Gastroesophageal sphincter (tissue), 4 donors: ENCODE results near the gene CUBN. TPM values are rescaled to one million over a fixed set of nuclear protein-coding genes. Genes with fewer than 3 reads are reported as not detected.

Source experiments
- ATAC-seq: fragments of 150-250 bp; one replicate; pipeline ENCODE4 v1.9.1; 2016; ENCODE audit warnings: mild to moderate bottlenecking, moderate library complexity
- H3K27ac ChIP-seq, 4 donors: fragments of 200-600 bp; sonication (generic) in 3 of 4; 1 replicate in 3 of 4; 2 replicates in 1 of 4; pipeline ENCODE4 v1.5.1; 2016 to 2019
- H3K27me3 ChIP-seq: fragments of 200-600 bp; sonication (generic); one replicate; pipeline ENCODE4 v1.5.1; 2019
- H3K36me3 ChIP-seq, 2 donors: fragments of 200-600 bp; sonication (generic); one replicate each; pipeline ENCODE4 v1.5.1; 2019; ENCODE audit warnings: control low read depth in 1 of 2
- H3K4me1 ChIP-seq, 3 donors: fragments of 200-600 bp; sonication (generic); 1 replicate in 2 of 3; 2 replicates in 1 of 3; pipeline ENCODE4 v1.5.1; 2016 to 2019; ENCODE audit warnings: control low read depth in 2 of 3
- H3K4me3 ChIP-seq, 2 donors: fragments of 200-600 bp; sonication (generic); one replicate each; pipeline ENCODE4 v1.5.1; 2019; ENCODE audit warnings: mild to moderate bottlenecking in 1 of 2, moderate library complexity in 1 of 2
- H3K9me3 ChIP-seq, 3 donors: fragments of 200-600 bp; sonication (generic); one replicate each; pipeline ENCODE4 v1.5.1; 2017 to 2019; ENCODE audit warnings: control low read depth in 2 of 3
- CTCF ChIP-seq, 4 experiments: fragments of 200-600 bp in 2 of 4; fragments of 450-650 bp in 2 of 4; sonication (generic) in 1 of 4; IDR thresholded peaks; one replicate each; pipeline ENCODE4 v1.5.1; 2017 to 2019; ENCODE audit warnings: antibody characterized with exemption in 4 of 4, mild to moderate bottlenecking in 2 of 4, moderate library complexity in 2 of 4
- EP300 ChIP-seq: sonication (generic); formaldehyde crosslinking; IDR thresholded peaks from one replicate; pipeline ENCODE4 v1.6.1; 2017; ENCODE audit warnings: antibody characterized with exemption, mild to moderate bottlenecking
- POLR2A ChIP-seq, 2 donors: fragments of 450-650 bp; IDR thresholded peaks; one replicate each; pipeline ENCODE4 v1.6.1; 2017; ENCODE audit warnings: antibody characterized with exemption in 2 of 2, mild to moderate bottlenecking in 2 of 2, moderate library complexity in 1 of 2
- POLR2AphosphoS5 ChIP-seq: sonication (generic); formaldehyde crosslinking; IDR thresholded peaks from one replicate; pipeline ENCODE4 v1.6.1; 2017; ENCODE audit warnings: antibody characterized with exemption
- WGBS, 2 donors: methylation state at CpG; one replicate each; pipeline ENCODE4 v1.1.5; 2018; ENCODE audit warnings: low coverage in 1 of 2; 5-methylcytosine and 5-hydroxymethylcytosine counted together
- total RNA-seq, 4 donors: library from RNA; depleted of rRNA; stranded (reverse); fragments of >200 nt; gene quantifications; one replicate each; pipeline ENCODE4 v1.1.0, GENCODE V29; 2016

Gene CUBN
- total RNA-seq, 4 donors from 2014 or later = 0.37 to 2.8 (median 1.6) TPM

DNA sequence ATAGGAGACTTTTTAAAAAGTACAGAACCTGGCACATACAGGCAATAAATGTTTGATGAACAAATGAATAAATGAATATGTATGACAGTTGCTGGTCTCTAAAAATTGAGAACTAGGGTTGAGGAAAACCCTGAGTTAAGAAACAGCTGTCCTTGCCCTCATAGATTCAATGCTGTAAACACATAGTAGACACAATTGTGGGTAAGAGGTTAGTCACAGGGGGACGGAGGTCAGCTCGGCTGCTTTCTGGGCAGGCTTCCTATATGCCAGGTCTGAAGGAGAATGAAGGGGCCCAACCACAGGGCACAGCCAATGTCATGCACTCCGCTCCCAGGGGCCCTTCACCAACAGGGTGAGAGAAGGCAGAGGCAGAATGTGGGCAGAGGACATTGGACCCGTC lies 169.1 kb downstream of the CUBN start:
- ATAC-seq = no peak
- TF ChIP-seq POLR2AphosphoS5 (no peak), EP300 (no peak), CTCF (IDR thresholded peaks at IDR 0.05) (no peak), POLR2A (IDR thresholded peaks at IDR 0.05) (no peak)
- Histone ChIP-seq H3K9me3 (no peaks in the 10 kb centered on the region), H3K4me1 (no peaks in the 10 kb centered on the region), H3K27me3 (no peaks in the 10 kb centered on the region), H3K4me3 (no peak overlapping the region), H3K27ac (no peak overlapping the region), H3K36me3 (no peaks in the 10 kb centered on the region)
- 84 to 93% methylated on average over 3 to 4 of the region's 4 CpGs for WGBS, 2 donors

- no peak overlapping the region for H3K4me3 ChIP-seq
- TF ChIP-seq POLR2A (IDR thresholded peaks at IDR 0.05) (no peak), CTCF (IDR thresholded peaks at IDR 0.05) (no peak), EP300 (no peak), POLR2AphosphoS5 (no peak)
- no peak overlapping the region for H3K27ac ChIP-seq
- H3K36me3 ChIP-seq = no peaks in the 10 kb centered on the region
- no peak for ATAC-seq
- no peaks in the 10 kb centered on the region for H3K9me3 ChIP-seq
- peaks cover 0 to 6% (median 0%) of the 10 kb centered on the region in 3 donors for H3K4me1 ChIP-seq
- WGBS, 2 donors = 75 to 85% methylated on average over 2 of the region's 2 CpGs
- no peaks in the 10 kb centered on the region for H3K27me3 ChIP-seq
Observed at GRCh38 chr10:16957038-16957437, 172.6 kb downstream of the CUBN start.

GRCh38 chr10:16954280-16955030 lies 175.2 kb downstream of the CUBN start:
- no peak for TF ChIP-seq EP300
- no peak for TF ChIP-seq CTCF (IDR thresholded peaks at IDR 0.05)
- ATAC-seq = no peak

DNA sequence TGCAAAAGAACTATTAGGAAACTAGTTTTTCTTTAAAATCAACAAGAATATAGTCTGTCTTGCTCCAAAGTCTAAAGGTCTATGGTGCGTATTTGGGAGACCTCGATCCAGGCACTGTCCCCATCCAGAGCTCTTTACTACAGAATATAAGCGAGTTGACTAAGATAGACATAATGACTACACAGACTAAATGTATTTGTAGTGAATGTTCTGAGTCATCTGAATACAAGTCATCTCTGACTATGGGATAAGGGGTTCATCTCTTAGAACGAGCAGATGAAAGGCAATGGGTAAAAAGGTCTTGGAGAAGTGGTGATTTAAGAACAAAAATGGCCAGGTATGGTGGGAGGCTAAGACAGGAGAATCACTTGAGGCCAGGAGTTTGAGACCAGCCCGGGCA lies 176.3 kb downstream of the CUBN start:
- WGBS, 2 donors = 81 to 91% methylated on average over 3 to 5 of the region's 5 CpGs
- Histone ChIP-seq H3K36me3 (no peaks in the 10 kb centered on the region), H3K9me3 (no peaks in the 10 kb centered on the region), H3K27me3 (no peaks in the 10 kb centered on the region), H3K27ac (no peak overlapping the region), H3K4me3 (no peak overlapping the region), H3K4me1 (peaks cover 0 to 19% (median 0%) of the 10 kb centered on the region in 3 donors)
- TF ChIP-seq CTCF (IDR thresholded peaks at IDR 0.05) = no peak
- no peak for TF ChIP-seq POLR2A (IDR thresholded peaks at IDR 0.05)
- no peak for TF ChIP-seq POLR2AphosphoS5
- no peak for TF ChIP-seq EP300
- no peak for ATAC-seq

More at GRCh38 chr10:16954280-16955030, 175.2 kb downstream of the CUBN start:
- H3K36me3 ChIP-seq = no peaks in the 10 kb centered on the region
- peak overlapping the region in 2 of 4 donors; percentile 19 to 49 for H3K27ac ChIP-seq
- no peaks in the 10 kb centered on the region for H3K27me3 ChIP-seq
- peaks cover 0 to 19% (median 0%) of the 10 kb centered on the region in 3 donors for H3K4me1 ChIP-seq
- WGBS, 2 donors = 84 to 87% methylated on average over 8 of the region's 13 CpGs
- H3K9me3 ChIP-seq = no peaks in the 10 kb centered on the region
- no peak overlapping the region for H3K4me3 ChIP-seq

DNA sequence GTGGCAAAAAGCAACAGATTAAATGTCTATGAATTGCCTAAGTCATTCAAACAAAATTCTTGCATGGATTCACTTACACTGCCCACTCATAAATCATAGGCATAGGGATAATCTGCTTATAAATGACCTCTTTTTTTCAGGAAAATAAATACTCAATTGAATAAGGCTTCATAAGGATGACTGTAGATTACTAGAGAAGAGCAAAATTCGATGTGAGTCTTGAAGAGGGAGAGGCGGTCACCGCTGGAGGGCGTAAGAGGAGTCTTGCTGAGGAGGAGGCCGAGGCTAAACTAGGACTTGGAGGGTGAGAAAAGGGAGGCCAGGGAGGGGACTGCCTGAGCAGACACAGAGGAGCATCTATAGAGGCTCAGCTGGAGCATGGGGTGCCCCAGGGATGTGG lies 177.0 kb downstream of the CUBN start:
- no peak for TF ChIP-seq POLR2A (IDR thresholded peaks at IDR 0.05)
- no peak for TF ChIP-seq POLR2AphosphoS5
- TF ChIP-seq CTCF (IDR thresholded peaks at IDR 0.05) = no peak
- no peak for TF ChIP-seq EP300
- peak overlapping the region in 2 of 4 donors; percentile 12 to 49 for H3K27ac ChIP-seq

More for the DNA sequence above, 177.0 kb downstream of the CUBN start:
- H3K4me1 ChIP-seq = peaks cover 0 to 19% (median 0%) of the 10 kb centered on the region in 3 donors
- H3K9me3 ChIP-seq = no peaks in the 10 kb centered on the region
- no peaks in the 10 kb centered on the region for H3K36me3 ChIP-seq
- no peak overlapping the region for H3K4me3 ChIP-seq
- H3K27me3 ChIP-seq = no peaks in the 10 kb centered on the region
- ATAC-seq = no peak
- WGBS, 2 donors = 69% methylated on average over 5 of the region's 5 CpGs
